ENCODE data around the gene MEGF10.
"Not testable (repeated sequence)": the region's sequence is repeated elsewhere in the genome, so short reads cannot be mapped to it uniquely, and the experiment has no call there.

Gene MEGF10

GRCh38 chr5:127298036-127298429, 7.4 kb downstream of the MEGF10 start:
- no peak for DNase-seq (ENCODE audit: low read depth in 2 of 2)

- DNase-seq (ENCODE audit: low read depth in 2 of 2), result no peak
These were observed 8.1 kb downstream of the MEGF10 start for GRCh38 chr5:127298656-127299055.

GRCh38 chr5:127299678-127300077, 9.1 kb downstream of the MEGF10 start:
- DNase-seq (ENCODE audit: low read depth in 2 of 2), result no peak

- no peak for DNase-seq (ENCODE audit: low read depth in 2 of 2)
These were observed 11.9 kb downstream of the MEGF10 start for GRCh38 chr5:127302509-127302908.

- no peak for DNase-seq (ENCODE audit: low read depth in 2 of 2)
These were observed 12.8 kb downstream of the MEGF10 start for GRCh38 chr5:127303404-127303803.

- DNase-seq (ENCODE audit: low read depth in 2 of 2), result no peak
These were observed 14.9 kb downstream of the MEGF10 start for GRCh38 chr5:127305493-127305892.

- DNase-seq (ENCODE audit: low read depth in 2 of 2), result no peak
These were observed 15.4 kb downstream of the MEGF10 start for GRCh38 chr5:127306036-127306435.

GRCh38 chr5:127306647-127307046, 16.1 kb downstream of the MEGF10 start:
- DNase-seq (ENCODE audit: low read depth in 2 of 2), result no peak

GRCh38 chr5:127307868-127308267, 17.3 kb downstream of the MEGF10 start:
- no peak for DNase-seq (ENCODE audit: low read depth in 2 of 2)

GRCh38 chr5:127308325-127308724, 17.7 kb downstream of the MEGF10 start:
- not testable (repeated sequence) for DNase-seq (ENCODE audit: low read depth in 2 of 2)

- DNase-seq (ENCODE audit: low read depth in 2 of 2), result no peak
These were observed 18.3 kb downstream of the MEGF10 start for GRCh38 chr5:127308945-127309344.

- DNase-seq (ENCODE audit: low read depth in 2 of 2), result no peak
These were observed 20.8 kb downstream of the MEGF10 start for GRCh38 chr5:127311349-127311748.

- no peak for DNase-seq (ENCODE audit: low read depth in 2 of 2)
These were observed 21.4 kb downstream of the MEGF10 start for GRCh38 chr5:127311781-127312525.

- no peak for DNase-seq (ENCODE audit: low read depth in 2 of 2)
These were observed 22.8 kb downstream of the MEGF10 start for GRCh38 chr5:127313379-127313778.

GRCh38 chr5:127313847-127314473, 23.4 kb downstream of the MEGF10 start:
- peak; percentile 14 to 60 for DNase-seq (ENCODE audit: low read depth in 2 of 2)

GRCh38 chr5:127316011-127316410, 25.4 kb downstream of the MEGF10 start:
- no peak for DNase-seq (ENCODE audit: low read depth in 2 of 2)

- DNase-seq (ENCODE audit: low read depth in 2 of 2), result not testable (repeated sequence)
These were observed 26.8 kb downstream of the MEGF10 start for GRCh38 chr5:127317385-127317784.

GRCh38 chr5:127320032-127320965, 29.7 kb downstream of the MEGF10 start:
- no peak for DNase-seq (ENCODE audit: low read depth in 2 of 2)

GRCh38 chr5:127321465-127321864, 30.9 kb downstream of the MEGF10 start:
- DNase-seq (ENCODE audit: low read depth in 2 of 2), result no peak

- no peak for DNase-seq (ENCODE audit: low read depth in 2 of 2)
These were observed 31.8 kb downstream of the MEGF10 start for GRCh38 chr5:127322403-127322802.

GRCh38 chr5:127324756-127325155, 34.2 kb downstream of the MEGF10 start:
- DNase-seq (ENCODE audit: low read depth in 2 of 2), result no peak

- no peak for DNase-seq (ENCODE audit: low read depth in 2 of 2)
These were observed 35.8 kb downstream of the MEGF10 start for GRCh38 chr5:127326431-127326830.
